Hematopoietic multipotent progenitor cell treated with erythropoietin and hydrocortisone succinate and interleukin-3 and kit ligand, for 17 days (in vitro differentiated cells): Measurements from ENCODE around the gene FAM53B.
"Not testable (repeated sequence)": the region's sequence is repeated elsewhere in the genome, so short reads cannot be mapped to it uniquely, and the experiment has no call there.

Source experiments
- DNase-seq: peaks from one replicate; pipeline ENCODE4 v3.0.0-alpha.2; 2015; ENCODE audit warnings: low spot score

The FAM53B gene

GRCh38 chr10:124627866-124628675 is 116.1 kb downstream of the FAM53B start:
- peak; percentile 18 for DNase-seq

- peak; percentile 26 for DNase-seq
Observed at GRCh38 chr10:124626759-124627380, 117.3 kb downstream of the FAM53B start.

- DNase-seq: no peak
Observed at GRCh38 chr10:124625831-124626238, 118.3 kb downstream of the FAM53B start.

- no peak for DNase-seq
Observed at GRCh38 chr10:124624895-124625294, 119.3 kb downstream of the FAM53B start.

- no peak for DNase-seq
Observed at GRCh38 chr10:124624466-124624865, 119.7 kb downstream of the FAM53B start.

- DNase-seq: no peak
Observed at GRCh38 chr10:124624006-124624405, 120.2 kb downstream of the FAM53B start.

GRCh38 chr10:124622866-124623536 is 121.2 kb downstream of the FAM53B start:
- DNase-seq: no peak

- DNase-seq: no peak
Observed at GRCh38 chr10:124622158-124622557, 122.0 kb downstream of the FAM53B start.

- no peak for DNase-seq
Observed at GRCh38 chr10:124621637-124622036, 122.5 kb downstream of the FAM53B start.

GRCh38 chr10:124619802-124620490 is 124.2 kb downstream of the FAM53B start:
- DNase-seq: no peak

GRCh38 chr10:124619195-124619594 is 125.0 kb downstream of the FAM53B start:
- DNase-seq: no peak

GRCh38 chr10:124618470-124619073 is 125.6 kb downstream of the FAM53B start:
- no peak for DNase-seq

- no peak for DNase-seq
Observed at GRCh38 chr10:124616836-124617130, 127.4 kb downstream of the FAM53B start.

GRCh38 chr10:124616040-124616835 is 127.9 kb downstream of the FAM53B start:
- DNase-seq: no peak

- no peak for DNase-seq
Observed at GRCh38 chr10:124615259-124615658, 128.9 kb downstream of the FAM53B start.

GRCh38 chr10:124614003-124614659 is 130.0 kb downstream of the FAM53B start:
- no peak for DNase-seq

- no peak for DNase-seq
Observed at GRCh38 chr10:124612611-124613498, 131.3 kb downstream of the FAM53B start.

- DNase-seq: no peak
Observed at GRCh38 chr10:124611738-124612137, 132.4 kb downstream of the FAM53B start.

- DNase-seq: not testable (repeated sequence)
Observed at GRCh38 chr10:124610851-124611250, 133.3 kb downstream of the FAM53B start.

- not testable (repeated sequence) for DNase-seq
Observed at GRCh38 chr10:124610186-124610585, 134.0 kb downstream of the FAM53B start.
